IMR-90 (cell line): ENCODE results near the gene PKD1L1. TPM values are rescaled to one million over a fixed set of nuclear protein-coding genes. Genes with fewer than 3 reads are reported as not detected.

Source experiments
- ATAC-seq: fragments of 200-7000 bp; cut with Tn5 transposase; 2 replicates; pipeline ENCODE4 v1.9.1; 2020; ENCODE audit warnings: low read depth, mild to moderate bottlenecking, moderate library complexity
- BruUV-seq: library from RNA; stranded (reverse); fragments of 400-500 nt; replicated peaks from 2 replicates; lab custom pipeline; 2021; lab: Mats Ljungman, UMichigan
- CTCF ChIA-PET: fragments of 300-600 bp; formaldehyde crosslinking; extraction: SDS; loops from one replicate; lab custom pipeline; 2021; ENCODE audit warnings: antibody characterized with exemption; lab: Yijun Ruan, JAX
- POLR2A ChIA-PET: fragments of 300-600 bp; sonication (Branson Sonifier 250); formaldehyde crosslinking; loops from one replicate; lab custom pipeline; 2022; ENCODE audit warnings: antibody characterized with exemption; ENCODE audit not compliant: unreplicated experiment; lab: Charles Lee
- DNase-seq: peaks from one replicate; pipeline ENCODE4 v3.0.0; 2013
- H2AFZ ChIP-seq: replicated peaks from 2 replicates; pipeline ENCODE3; 2013; ENCODE audit warnings: low read length, mild to moderate bottlenecking; ENCODE audit not compliant: poor library complexity
- H2AK5ac ChIP-seq: 2 replicates; pipeline ENCODE4 v1.6.1; 2013; ENCODE audit warnings: low read depth, low read length, inconsistent platforms
- H2AK9ac ChIP-seq: replicated peaks from 2 replicates; pipeline ENCODE3; 2013; ENCODE audit warnings: mild to moderate bottlenecking, low read depth, low read length, moderate library complexity; ENCODE audit not compliant: poor library complexity
- H2BK120ac ChIP-seq: 2 replicates; pipeline ENCODE4 v1.6.1; 2013; ENCODE audit warnings: low read depth, low read length, inconsistent platforms
- H2BK15ac ChIP-seq: 3 replicates; pipeline ENCODE4 v1.6.1; 2013; ENCODE audit warnings: low read depth, low read length, inconsistent platforms
- H2BK20ac ChIP-seq: 2 replicates; pipeline ENCODE4 v1.6.1; 2013; ENCODE audit warnings: low read depth, mild to moderate bottlenecking, inconsistent platforms, low read length, moderate library complexity
- H2BK5ac ChIP-seq: 2 replicates; pipeline ENCODE4 v1.6.1; 2013; ENCODE audit warnings: mild to moderate bottlenecking, low read depth, low read length, inconsistent platforms; ENCODE audit not compliant: poor library complexity, severe bottlenecking
- H3K14ac ChIP-seq: replicated peaks from 2 replicates; pipeline ENCODE4 v1.6.1; 2013; ENCODE audit warnings: low read depth, low read length, inconsistent platforms
- H3K18ac ChIP-seq: 2 replicates; pipeline ENCODE4 v1.6.1; 2013; ENCODE audit warnings: low read depth, low read length, control low read depth
- H3K23ac ChIP-seq: 2 replicates; pipeline ENCODE4 v1.6.1; 2013; ENCODE audit warnings: low read depth, low read length, inconsistent platforms
- H3K27ac ChIP-seq: 2 replicates; pipeline ENCODE4 v1.5.1; 2013; ENCODE audit warnings: mild to moderate bottlenecking, control low read depth, low read length; ENCODE audit not compliant: insufficient read depth
- H3K27me3 ChIP-seq: 2 replicates; pipeline ENCODE4 v1.6.1; 2013; ENCODE audit warnings: low read length; ENCODE audit not compliant: control insufficient read depth, insufficient read depth
- H3K36me3 ChIP-seq: 2 replicates; pipeline ENCODE4 v1.6.1; 2013; ENCODE audit warnings: low read length, mixed read lengths; ENCODE audit not compliant: control insufficient read depth, insufficient read depth
- H3K4ac ChIP-seq: 2 replicates; pipeline ENCODE4 v1.6.1; 2013; ENCODE audit warnings: low read depth, low read length, inconsistent platforms
- H3K4me1 ChIP-seq: 2 replicates; pipeline ENCODE4 v1.6.1; 2013; ENCODE audit warnings: low read length, mixed read lengths; ENCODE audit not compliant: control insufficient read depth, insufficient read depth
- H3K4me2 ChIP-seq: 2 replicates; pipeline ENCODE4 v1.6.1; 2013; ENCODE audit warnings: low read depth, mild to moderate bottlenecking, control low read depth, low read length, moderate library complexity
- H3K4me3 ChIP-seq: 2 replicates; pipeline ENCODE4 v1.5.1; 2013; ENCODE audit warnings: low read depth, mild to moderate bottlenecking, control low read depth, low read length, moderate library complexity; ENCODE audit not compliant: insufficient read depth
- H3K56ac ChIP-seq: 2 replicates; pipeline ENCODE4 v1.6.1; 2013; ENCODE audit warnings: low read length, inconsistent platforms; ENCODE audit not compliant: insufficient read depth; ENCODE audit errors: extremely low read depth
- H3K79me1 ChIP-seq, 2 experiments: 2 replicates each; pipeline ENCODE4 v1.6.1; 2013; ENCODE audit warnings: low read length in 2 of 2, inconsistent platforms in 1 of 2, low read depth in 1 of 2
- H3K9ac ChIP-seq: 2 replicates; pipeline ENCODE4 v1.6.1; 2013; ENCODE audit warnings: low read depth, low read length, control low read depth
- H3K9me1 ChIP-seq: 2 replicates; pipeline ENCODE4 v1.6.1; 2013; ENCODE audit warnings: low read length, inconsistent platforms; ENCODE audit not compliant: insufficient read depth
- H3K9me3 ChIP-seq: 2 replicates; pipeline ENCODE4 v1.6.1; 2013; ENCODE audit warnings: low read length; ENCODE audit not compliant: control insufficient read depth, insufficient read depth
- H4K20me1 ChIP-seq: 2 replicates; pipeline ENCODE4 v1.6.1; 2013; ENCODE audit warnings: low read length, inconsistent platforms; ENCODE audit not compliant: insufficient read depth
- H4K5ac ChIP-seq: 2 replicates; pipeline ENCODE4 v1.6.1; 2013; ENCODE audit warnings: mild to moderate bottlenecking, low read depth, low read length, control low read depth
- H4K8ac ChIP-seq, 2 experiments: 2 replicates each; pipeline ENCODE4 v1.6.1; 2013; ENCODE audit warnings: low read depth in 2 of 2, low read length in 2 of 2, control low read depth in 1 of 2, inconsistent platforms in 1 of 2
- H4K91ac ChIP-seq: 2 replicates; pipeline ENCODE4 v1.6.1; 2013; ENCODE audit warnings: low read depth, low read length, inconsistent platforms; ENCODE audit not compliant: insufficient read depth
- CHD1 ChIP-seq: IDR thresholded peaks from 2 replicates; pipeline ENCODE4 v1.6.1; 2012; ENCODE audit warnings: low read depth, low read length, improper control_type of control experiment
- ELK1 ChIP-seq: fragments of 150-350 bp; IDR thresholded peaks from 2 replicates; pipeline ENCODE4 v1.6.1; 2016; ENCODE audit warnings: low read depth, mild to moderate bottlenecking, low read length, moderate library complexity, borderline replicate concordance
- WGBS, 2 experiments: methylation state at CpG; one replicate each; pipeline versions ENCODE4 v1.1.5 to v1.1.7; 2013; ENCODE audit warnings: missing lambda C conversion rate in 2 of 2; ENCODE audit not compliant: insufficient read length in 1 of 2; ENCODE audit errors: extremely low coverage in 2 of 2; 5-methylcytosine and 5-hydroxymethylcytosine counted together
- dilution Hi-C: fragments of 300-500 bp; cut with HindIII; formaldehyde crosslinking; loops from one replicate; pipeline ENCODE4 v1.14.3; 2018; ENCODE audit warnings: low sequenced_read_pairs; ENCODE audit not compliant: unreplicated experiment
- in situ Hi-C: fragments of 300-500 bp; cut with MboI; formaldehyde crosslinking; loops from 3 replicates; pipeline ENCODE4 v1.14.3; 2019; ENCODE audit warnings: low sequenced_read_pairs, inconsistent platforms, mixed read lengths
- intact Hi-C: fragments of 100-400 bp; cut with micrococcal nuclease; formaldehyde crosslinking; loops from 2 replicates; pipeline ENCODE4 v1.10.0; 2022
- polyA plus RNA-seq, 3 experiments: library from polyadenylated mRNA; depleted of rRNA; stranded (reverse); fragments of >200 nt; gene quantifications; 2 replicates each; pipeline ENCODE4 v1.2.3, GENCODE V29; 2012; ENCODE audit warnings: low replicate concordance in 1 of 3
- total RNA-seq: library from RNA; depleted of rRNA; stranded (reverse); fragments of >200 nt; gene quantifications from 2 replicates; pipeline ENCODE4 v1.2.3, GENCODE V29; 2012

The PKD1L1 gene
- total and polyA plus RNA-seq, 2 of the 4 experiments (the other 2 are of a cell fraction), result under 0.01 to 0.15 TPM

- Histone ChIP-seq H4K20me1 (no peaks in the 10 kb centered on the region), H3K27ac (no peak overlapping the region), H2AFZ (peak overlapping the region; percentile 12), H3K27me3 (peaks cover 10% of the 10 kb centered on the region), H3K14ac (no peak overlapping the region), H2BK15ac (0 out of 3 replicates have a peak overlapping the region, but pooled peaks have one; percentile 55), H2AK5ac (no peak overlapping the region), H3K36me3 (no peaks in the 10 kb centered on the region), H3K23ac (no peak overlapping the region), H4K5ac (no peak overlapping the region; the same call in 1 of the 2 replicates), H3K79me1 (no peaks in the 10 kb centered on the region), H4K91ac (no peak overlapping the region), H2BK20ac (no peak overlapping the region), H3K4me3 (no peak overlapping the region), H3K4me2 (no peak overlapping the region), H3K4me1 (peaks cover 6% of the 10 kb centered on the region; the same call in 1 of the 2 replicates), H2BK5ac (no peak overlapping the region), H3K9me1 (no peaks in the 10 kb centered on the region; the same call in 1 of the 2 replicates), H3K9ac (no peak overlapping the region), H4K8ac (no peak overlapping the region), H3K4ac (no peak overlapping the region), H3K18ac (no peak overlapping the region; the same call in 1 of the 2 replicates), H2AK9ac (no peak overlapping the region), H3K9me3 (no peaks in the 10 kb centered on the region), H2BK120ac (peak overlapping the region; percentile 16; the same call in 1 of the 2 replicates), H3K56ac (no peak overlapping the region)
- in situ Hi-C loops, result no loop called here
- BruUV-seq, result no TSS peak
- CTCF ChIA-PET, result interaction anchor here (0.6 to 1.8 kb wide), 2 partner anchors 8 to 417 kb away, joined by 3 to 6 read pairs; no protein-coding TSS in a partner anchor
- TF ChIP-seq CHD1, result no peak
- TF ChIP-seq ELK1, result no peak
- POLR2A ChIA-PET, result interaction anchor here (0.6 kb wide), 1 partner anchor 256 kb away, joined by 3 read pairs; no protein-coding TSS in a partner anchor
- no peak for ATAC-seq
- WGBS, 2 experiments, result no CpG with 5 or more reads among the region's 8 CpGs
- intact Hi-C loops, result no loop called here
- no peak for DNase-seq
- dilution Hi-C loops, result no loop called here
Observed at GRCh38 chr7:47827351-47827756, 120.9 kb downstream of the PKD1L1 start.
